Ishikawa (cell line): Measurements from ENCODE around the gene ADAMTS18.

Source experiments
- CEBPB ChIP-seq: IDR thresholded peaks from 2 replicates; pipeline ENCODE4 v1.6.1; 2012
- CREB1 ChIP-seq: IDR thresholded peaks from 2 replicates; pipeline ENCODE4 v1.6.1; 2012; ENCODE audit warnings: low read depth
- EGR1 ChIP-seq: IDR thresholded peaks from 2 replicates; pipeline ENCODE4 v1.6.1; 2012
- EP300 ChIP-seq: IDR thresholded peaks from 2 replicates; pipeline ENCODE4 v1.6.1; 2012; ENCODE audit warnings: borderline replicate concordance
- FOXM1 ChIP-seq: IDR thresholded peaks from 2 replicates; pipeline ENCODE4 v1.6.1; 2012; ENCODE audit warnings: low read depth, borderline replicate concordance
- NFIC ChIP-seq: IDR thresholded peaks from 2 replicates; pipeline ENCODE4 v1.6.1; 2012
- RAD21 ChIP-seq: IDR thresholded peaks from 2 replicates; pipeline ENCODE4 v1.6.1; 2012; ENCODE audit warnings: low read depth
- TAF1 ChIP-seq: IDR thresholded peaks from 2 replicates; pipeline ENCODE4 v1.6.1; 2012; ENCODE audit warnings: low read depth, mild to moderate bottlenecking
- TCF12 ChIP-seq: IDR thresholded peaks from 2 replicates; pipeline ENCODE4 v1.6.1; 2012; ENCODE audit warnings: low read depth
- TEAD4 ChIP-seq: IDR thresholded peaks from 2 replicates; pipeline ENCODE4 v1.6.1; 2012
- YY1 ChIP-seq: IDR thresholded peaks from 2 replicates; pipeline ENCODE4 v1.6.1; 2012; ENCODE audit warnings: low read depth
- ZBTB7A ChIP-seq: IDR thresholded peaks from 2 replicates; pipeline ENCODE4 v1.6.1; 2012; ENCODE audit warnings: low read depth
- TF ChIP-seq, protein P1 (sequence below): IDR thresholded peaks from 2 replicates; pipeline ENCODE4 v1.6.1; 2012; ENCODE audit warnings: low read depth, mild to moderate bottlenecking
- TF ChIP-seq, protein P2 (sequence below): IDR thresholded peaks from 2 replicates; pipeline ENCODE4 v1.6.1; 2012
- TF ChIP-seq, protein P3 (sequence below): IDR thresholded peaks from 2 replicates; pipeline ENCODE4 v1.6.1; 2012

Gene ADAMTS18

DNA sequence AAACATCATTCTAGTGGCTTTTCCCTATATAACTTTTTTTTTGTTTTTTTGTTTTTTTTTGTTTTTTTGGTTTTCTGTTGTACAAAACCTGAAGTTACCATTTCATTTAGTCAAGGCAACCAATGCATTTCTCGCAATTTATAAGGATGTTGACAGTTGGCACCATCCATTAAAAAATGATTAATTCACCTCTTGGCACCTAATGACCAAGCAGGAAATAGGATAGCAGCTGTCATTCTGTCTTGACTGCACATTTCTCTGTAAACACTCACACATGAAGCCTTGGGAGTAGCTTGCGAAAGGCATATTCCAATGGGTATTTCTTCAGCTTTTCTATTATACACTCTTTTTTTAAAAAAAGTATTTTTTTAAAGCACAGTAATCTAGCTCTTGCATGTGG is 158.2 kb downstream of the ADAMTS18 start:
- TF ChIP-seq EP300, result peak; percentile 19; the same call in 1 of the 2 replicates
- TF ChIP-seq, protein P1, sequence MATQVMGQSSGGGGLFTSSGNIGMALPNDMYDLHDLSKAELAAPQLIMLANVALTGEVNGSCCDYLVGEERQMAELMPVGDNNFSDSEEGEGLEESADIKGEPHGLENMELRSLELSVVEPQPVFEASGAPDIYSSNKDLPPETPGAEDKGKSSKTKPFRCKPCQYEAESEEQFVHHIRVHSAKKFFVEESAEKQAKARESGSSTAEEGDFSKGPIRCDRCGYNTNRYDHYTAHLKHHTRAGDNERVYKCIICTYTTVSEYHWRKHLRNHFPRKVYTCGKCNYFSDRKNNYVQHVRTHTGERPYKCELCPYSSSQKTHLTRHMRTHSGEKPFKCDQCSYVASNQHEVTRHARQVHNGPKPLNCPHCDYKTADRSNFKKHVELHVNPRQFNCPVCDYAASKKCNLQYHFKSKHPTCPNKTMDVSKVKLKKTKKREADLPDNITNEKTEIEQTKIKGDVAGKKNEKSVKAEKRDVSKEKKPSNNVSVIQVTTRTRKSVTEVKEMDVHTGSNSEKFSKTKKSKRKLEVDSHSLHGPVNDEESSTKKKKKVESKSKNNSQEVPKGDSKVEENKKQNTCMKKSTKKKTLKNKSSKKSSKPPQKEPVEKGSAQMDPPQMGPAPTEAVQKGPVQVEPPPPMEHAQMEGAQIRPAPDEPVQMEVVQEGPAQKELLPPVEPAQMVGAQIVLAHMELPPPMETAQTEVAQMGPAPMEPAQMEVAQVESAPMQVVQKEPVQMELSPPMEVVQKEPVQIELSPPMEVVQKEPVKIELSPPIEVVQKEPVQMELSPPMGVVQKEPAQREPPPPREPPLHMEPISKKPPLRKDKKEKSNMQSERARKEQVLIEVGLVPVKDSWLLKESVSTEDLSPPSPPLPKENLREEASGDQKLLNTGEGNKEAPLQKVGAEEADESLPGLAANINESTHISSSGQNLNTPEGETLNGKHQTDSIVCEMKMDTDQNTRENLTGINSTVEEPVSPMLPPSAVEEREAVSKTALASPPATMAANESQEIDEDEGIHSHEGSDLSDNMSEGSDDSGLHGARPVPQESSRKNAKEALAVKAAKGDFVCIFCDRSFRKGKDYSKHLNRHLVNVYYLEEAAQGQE, result no peak

DNA sequence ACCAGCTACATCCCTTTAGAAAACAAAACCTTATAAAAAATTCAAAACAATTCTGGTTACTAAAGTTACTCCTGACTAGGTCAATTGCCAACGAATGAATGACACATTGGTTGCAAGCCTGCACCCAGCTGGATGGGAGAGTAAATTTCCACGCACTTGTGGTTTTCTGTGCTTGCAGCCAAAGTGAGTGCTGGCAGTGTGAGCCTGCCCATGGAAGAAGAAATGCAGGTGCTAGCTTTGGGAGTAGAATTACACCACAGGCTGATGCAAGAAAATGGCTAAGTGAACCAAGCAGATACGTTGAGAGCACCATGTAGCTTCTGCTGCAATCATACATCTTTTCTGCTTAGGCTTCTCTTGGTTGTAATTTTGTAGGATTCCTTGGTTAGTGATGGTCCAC is 161.0 kb downstream of the ADAMTS18 start:
- TF ChIP-seq FOXM1, result peak; percentile 54; the same call in 1 of the 2 replicates
- TF ChIP-seq, protein P2, sequence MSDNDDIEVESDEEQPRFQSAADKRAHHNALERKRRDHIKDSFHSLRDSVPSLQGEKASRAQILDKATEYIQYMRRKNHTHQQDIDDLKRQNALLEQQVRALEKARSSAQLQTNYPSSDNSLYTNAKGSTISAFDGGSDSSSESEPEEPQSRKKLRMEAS, result no peak
- TF ChIP-seq YY1, result no peak
- TF ChIP-seq CEBPB, result peak; percentile 79
- TF ChIP-seq TCF12, result peak; percentile 90
- peak; percentile 77 for TF ChIP-seq NFIC
- peak; percentile 29 for TF ChIP-seq TEAD4
- peak; percentile 82 for TF ChIP-seq EP300
- TF ChIP-seq, protein P3, sequence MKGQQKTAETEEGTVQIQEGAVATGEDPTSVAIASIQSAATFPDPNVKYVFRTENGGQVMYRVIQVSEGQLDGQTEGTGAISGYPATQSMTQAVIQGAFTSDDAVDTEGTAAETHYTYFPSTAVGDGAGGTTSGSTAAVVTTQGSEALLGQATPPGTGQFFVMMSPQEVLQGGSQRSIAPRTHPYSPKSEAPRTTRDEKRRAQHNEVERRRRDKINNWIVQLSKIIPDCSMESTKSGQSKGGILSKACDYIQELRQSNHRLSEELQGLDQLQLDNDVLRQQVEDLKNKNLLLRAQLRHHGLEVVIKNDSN, result no peak

DNA sequence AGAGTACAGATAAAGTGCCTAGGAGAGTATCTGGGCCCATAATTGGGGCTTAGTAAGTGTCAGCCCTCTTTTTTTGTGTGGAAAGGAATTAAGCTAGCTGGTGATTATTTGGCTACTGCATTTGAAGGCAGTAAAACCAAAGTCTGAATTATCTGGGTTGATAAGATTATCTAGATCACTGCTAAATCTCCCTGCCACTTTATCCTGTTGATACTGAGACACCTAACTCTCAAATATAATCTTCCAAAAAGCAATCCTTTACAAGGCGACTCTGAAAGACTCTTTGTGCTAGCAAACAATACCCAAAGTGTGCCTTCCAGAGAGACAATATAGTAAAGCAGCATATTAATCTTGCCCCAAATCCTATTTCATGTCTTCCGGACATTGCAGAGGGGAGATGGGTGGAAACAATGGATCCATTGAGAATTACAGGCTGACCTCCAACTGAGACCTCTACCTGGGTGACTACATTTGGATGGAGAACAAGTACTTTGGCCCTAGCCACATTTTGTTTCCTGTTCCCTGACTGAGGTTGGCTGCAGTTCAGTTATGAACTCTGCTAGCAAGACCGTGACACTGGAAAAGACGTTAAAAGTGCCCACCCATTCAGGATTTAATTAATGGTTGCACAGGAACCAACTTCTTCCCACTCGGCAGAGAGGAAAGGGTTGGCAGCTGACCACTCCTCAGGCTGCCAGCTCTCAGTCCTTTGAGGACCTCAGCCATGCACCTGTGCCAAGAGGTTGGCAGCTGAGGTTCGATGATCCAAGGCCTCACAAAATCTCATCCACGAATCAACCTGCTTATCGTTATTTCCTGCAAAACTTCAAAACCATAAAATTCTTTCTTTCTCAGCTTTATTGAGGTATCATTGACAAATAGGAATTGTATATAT is 163.1 kb downstream of the ADAMTS18 start:
- TF ChIP-seq TCF12, result peak; percentile 97
- TF ChIP-seq, protein P3, result no peak
- peak; percentile 73 for TF ChIP-seq TEAD4
- no peak; the same call in 1 of the 2 replicates for TF ChIP-seq RAD21
- TF ChIP-seq CREB1, result no peak
- no peak for TF ChIP-seq TAF1
- TF ChIP-seq EGR1, result no peak
- TF ChIP-seq NFIC, result peak; percentile 95
- no peak for TF ChIP-seq YY1
- peak; percentile 98 for TF ChIP-seq EP300
- TF ChIP-seq, protein P2, result 0 out of 2 replicates have a peak, but pooled peaks have one; percentile 31
- TF ChIP-seq, protein P1, result no peak
- peak; percentile 94 for TF ChIP-seq FOXM1
- no peak for TF ChIP-seq ZBTB7A
- TF ChIP-seq CEBPB, result no peak; the same call in 1 of the 2 replicates

DNA sequence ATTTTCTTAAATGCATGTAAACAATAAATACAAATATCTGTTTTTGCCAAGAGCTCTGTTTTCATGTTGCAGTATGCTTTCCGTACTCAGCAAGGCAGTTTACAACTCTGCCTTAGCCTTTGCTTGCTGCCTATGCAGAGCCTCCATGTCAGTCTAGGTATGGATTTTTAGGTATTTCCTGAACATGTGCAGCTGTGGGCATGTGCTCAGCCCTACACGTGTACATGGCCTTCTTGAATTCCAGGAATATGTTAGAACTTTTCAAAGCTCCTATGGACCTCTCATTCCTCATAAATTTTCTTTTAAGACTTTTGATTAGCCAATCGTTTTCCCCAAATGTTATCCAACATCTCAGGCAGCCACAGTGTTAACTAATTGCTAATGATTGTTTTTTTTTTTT is 171.9 kb downstream of the ADAMTS18 start:
- TF ChIP-seq CREB1, result no peak

DNA sequence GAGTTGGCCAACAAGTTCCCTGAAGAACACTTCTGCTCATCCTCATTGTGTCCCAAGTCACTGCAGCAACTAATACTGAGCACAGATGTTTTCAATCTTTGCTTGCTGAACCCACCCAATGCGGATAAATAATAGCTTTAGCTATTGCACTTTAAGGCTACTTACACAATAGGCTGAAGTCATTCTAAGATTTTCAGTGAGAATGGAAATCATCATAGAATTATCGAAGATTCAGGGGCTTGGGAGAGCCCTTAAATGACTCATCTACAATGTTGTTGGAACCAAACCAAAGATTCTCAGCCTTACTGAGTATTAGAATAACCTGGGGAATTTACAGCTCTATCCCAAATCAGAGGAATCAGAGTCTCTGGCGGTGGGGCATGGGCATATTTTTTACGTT is 184.4 kb downstream of the ADAMTS18 start:
- no peak for TF ChIP-seq TEAD4
- TF ChIP-seq CEBPB, result no peak
- TF ChIP-seq RAD21, result no peak
- TF ChIP-seq TCF12, result no peak
- TF ChIP-seq CREB1, result no peak
- TF ChIP-seq, protein P1, result no peak
- TF ChIP-seq YY1, result no peak
- no peak for TF ChIP-seq TAF1
- TF ChIP-seq NFIC, result no peak
- TF ChIP-seq, protein P2, result no peak
- TF ChIP-seq EGR1, result no peak
